Cardiac muscle cell (in vitro differentiated cells and primary cell): Measurements from ENCODE around the gene VOPP1. TPM values are rescaled to one million over a fixed set of nuclear protein-coding genes. Genes with fewer than 3 reads are reported as not detected.

ENCODE experiments used
- DNase-seq, 2 donors: peaks; one replicate each; pipeline versions ENCODE4 v3.0.0 to v3.0.0-alpha.2; 2010 to 2017; ENCODE audit warnings: low read depth in 1 of 2, low spot score in 1 of 2
- H3K27ac ChIP-seq: fragments of 200-600 bp; sonication (generic); 2 replicates; pipeline ENCODE4 v1.5.1; 2016
- H3K27me3 ChIP-seq: fragments of 200-600 bp; sonication (generic); 2 replicates; pipeline ENCODE4 v1.6.0; 2016; ENCODE audit warnings: control low read depth
- H3K36me3 ChIP-seq: fragments of 200-600 bp; sonication (generic); 2 replicates; pipeline ENCODE4 v1.5.1; 2016; ENCODE audit warnings: control low read depth
- H3K4me1 ChIP-seq: fragments of 200-600 bp; sonication (generic); 2 replicates; pipeline ENCODE4 v1.8.1; 2017; ENCODE audit warnings: low read depth, mild to moderate bottlenecking, mixed run types
- H3K4me3 ChIP-seq: fragments of 200-600 bp; sonication (generic); 2 replicates; pipeline ENCODE4 v1.5.1; 2016; ENCODE audit warnings: mild to moderate bottlenecking
- H3K9me3 ChIP-seq: fragments of 200-600 bp; sonication (generic); 2 replicates; pipeline ENCODE4 v1.5.1; 2017; ENCODE audit warnings: low read depth, mild to moderate bottlenecking, control low read depth
- CTCF ChIP-seq: IDR thresholded peaks from 2 replicates; pipeline ENCODE4 v1.5.1; 2012; ENCODE audit warnings: low read depth, mild to moderate bottlenecking, low read length
- polyA plus RNA-seq: library from polyadenylated mRNA; unstranded; fragments of >200 nt; fragmentation: Nextera tagmentation; extraction: Ambion mirVana; gene quantifications from 2 replicates; pipeline ENCODE4 v1.2.1, GENCODE V29; 2016
- total RNA-seq: library from RNA; depleted of rRNA; stranded (reverse); fragments of >200 nt; gene quantifications from 2 replicates; pipeline ENCODE4 v1.2.3, GENCODE V29; 2016

The VOPP1 gene
- total and polyA plus RNA-seq, 2 experiments from 2014 or later: 9.6 to 19.3 TPM

DNA sequence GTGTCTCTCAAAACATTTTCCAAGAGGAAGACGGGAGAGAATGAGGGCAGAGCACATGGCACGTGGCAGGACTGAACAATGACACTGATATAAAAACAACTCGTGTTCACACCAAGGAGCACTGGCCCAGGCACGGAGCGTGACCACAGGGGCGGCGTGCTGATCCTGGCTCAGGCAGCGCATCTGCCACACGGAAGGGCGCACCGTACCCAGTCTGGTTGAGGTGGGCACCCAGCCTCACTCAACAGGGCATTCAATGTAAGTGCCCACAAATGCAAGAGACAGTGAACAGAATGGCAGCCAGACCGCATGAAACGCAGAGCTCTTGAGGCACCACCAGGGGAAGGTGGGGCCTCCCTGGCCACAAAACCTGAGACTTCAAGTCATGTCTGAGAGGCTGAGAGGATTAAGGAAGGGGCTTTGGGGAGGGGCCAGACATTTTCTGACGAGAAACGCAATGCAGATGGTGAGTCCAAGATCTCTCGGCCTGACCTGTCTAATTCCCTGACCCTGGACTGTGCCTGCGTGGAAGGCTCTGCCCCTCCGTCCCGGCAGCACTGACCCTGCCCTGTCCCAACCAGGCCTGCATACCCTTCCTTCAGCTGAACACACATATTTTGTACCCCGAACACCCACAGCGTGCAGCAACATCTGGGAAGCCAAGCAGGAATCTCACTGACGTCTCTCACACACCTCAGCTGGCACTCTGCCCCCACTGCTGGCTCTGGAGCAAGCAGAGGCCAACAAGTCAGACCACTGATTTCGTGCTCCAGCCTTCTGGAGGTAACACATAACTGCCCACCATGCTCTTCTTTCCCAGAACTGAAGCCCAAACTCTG lies 35.5 kb downstream of the VOPP1 start:
- H3K27me3 ChIP-seq: no peaks in the 10 kb centered on the region
- H3K27ac ChIP-seq: no peak overlapping the region
- no peak overlapping the region for H3K4me3 ChIP-seq
- H3K4me1 ChIP-seq: no peaks in the 10 kb centered on the region
- TF ChIP-seq CTCF: no peak
- no peaks in the 10 kb centered on the region for H3K9me3 ChIP-seq
- no peaks in the 10 kb centered on the region for H3K36me3 ChIP-seq
- no peak for DNase-seq

GRCh38 chr7:55535617-55536016 lies 36.7 kb downstream of the VOPP1 start:
- DNase-seq: no peak
- Histone ChIP-seq H3K4me1 (no peaks in the 10 kb centered on the region), H3K27ac (no peak overlapping the region), H3K27me3 (no peaks in the 10 kb centered on the region), H3K36me3 (no peaks in the 10 kb centered on the region), H3K9me3 (no peaks in the 10 kb centered on the region), H3K4me3 (no peak overlapping the region)
- no peak for TF ChIP-seq CTCF

DNA sequence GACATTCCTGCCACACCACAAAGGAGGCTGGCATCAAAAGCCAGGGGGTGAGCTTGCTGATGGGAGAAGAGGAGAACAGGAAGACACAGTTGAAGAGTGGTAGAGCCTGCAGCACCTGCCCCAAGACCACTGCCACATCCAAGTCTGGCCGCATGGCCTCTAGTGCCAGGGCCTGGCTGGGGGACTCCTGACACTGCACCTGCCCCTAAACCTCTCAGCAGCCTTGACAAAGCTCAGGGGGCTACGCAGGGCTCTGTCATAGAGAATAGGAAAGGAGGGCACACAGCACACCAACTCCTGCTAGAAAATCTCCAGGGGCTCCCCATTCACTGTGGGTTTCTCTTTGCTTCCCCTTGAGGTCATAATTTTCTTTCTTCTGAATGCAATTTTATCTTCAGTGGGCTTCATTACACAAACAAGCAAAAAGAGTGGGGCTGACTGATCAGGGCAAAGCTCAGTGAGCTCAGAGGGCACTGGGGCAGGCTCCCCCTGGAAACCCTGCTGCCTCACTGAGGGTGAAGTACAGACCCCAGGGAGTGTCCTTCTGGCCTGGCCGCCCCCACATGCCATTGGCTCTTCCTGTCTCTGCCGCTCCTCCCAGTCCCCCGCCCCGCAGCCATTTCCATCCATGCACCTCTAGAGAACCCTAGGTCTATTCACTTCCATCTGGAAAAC lies 37.2 kb downstream of the VOPP1 start:
- H3K27me3 ChIP-seq: no peaks in the 10 kb centered on the region
- no peaks in the 10 kb centered on the region for H3K36me3 ChIP-seq
- DNase-seq: no peak
- no peaks in the 10 kb centered on the region for H3K4me1 ChIP-seq
- no peak overlapping the region for H3K4me3 ChIP-seq
- no peaks in the 10 kb centered on the region for H3K9me3 ChIP-seq
- no peak overlapping the region for H3K27ac ChIP-seq
- no peak for TF ChIP-seq CTCF

- no peaks in the 10 kb centered on the region for H3K9me3 ChIP-seq
- no peak for TF ChIP-seq CTCF
- peak in 1 of 2 donors; percentile 45 for DNase-seq
- H3K27ac ChIP-seq: no peak overlapping the region
- H3K4me1 ChIP-seq: no peaks in the 10 kb centered on the region
- no peaks in the 10 kb centered on the region for H3K36me3 ChIP-seq
- H3K27me3 ChIP-seq: no peaks in the 10 kb centered on the region
- H3K4me3 ChIP-seq: no peak overlapping the region
These were observed 37.9 kb downstream of the VOPP1 start for GRCh38 chr7:55534262-55534915.

DNA sequence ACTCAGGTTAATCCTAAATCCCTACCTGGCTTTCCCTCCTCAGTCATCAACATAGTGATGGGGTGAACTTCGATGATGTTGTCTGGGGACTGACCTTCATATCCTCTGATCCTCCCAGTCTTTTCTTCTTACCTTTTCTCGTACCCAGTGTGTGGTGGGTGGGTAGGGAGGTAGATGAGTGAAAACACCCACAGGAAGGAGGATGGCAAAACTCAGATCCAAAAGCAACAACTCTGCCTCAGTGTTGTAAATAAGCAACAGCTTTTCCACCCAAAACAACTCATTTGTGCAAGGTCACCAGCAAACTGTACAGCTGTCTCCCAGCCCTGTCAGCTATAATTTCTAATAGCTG lies 38.6 kb downstream of the VOPP1 start:
- DNase-seq: no peak
- TF ChIP-seq CTCF: no peak
- no peak overlapping the region for H3K4me3 ChIP-seq
- no peaks in the 10 kb centered on the region for H3K4me1 ChIP-seq
- H3K9me3 ChIP-seq: no peaks in the 10 kb centered on the region
- H3K27ac ChIP-seq: no peak overlapping the region
- H3K36me3 ChIP-seq: no peaks in the 10 kb centered on the region
- no peaks in the 10 kb centered on the region for H3K27me3 ChIP-seq
